ENCODE data around the gene YEATS4. TPM values are rescaled to one million over a fixed set of nuclear protein-coding genes. Genes with fewer than 3 reads are reported as not detected.

The YEATS4 gene
- total RNA-seq (ENCODE audit: low replicate concordance) = 6.7 and 10.7 TPM in 2 replicates

DNA sequence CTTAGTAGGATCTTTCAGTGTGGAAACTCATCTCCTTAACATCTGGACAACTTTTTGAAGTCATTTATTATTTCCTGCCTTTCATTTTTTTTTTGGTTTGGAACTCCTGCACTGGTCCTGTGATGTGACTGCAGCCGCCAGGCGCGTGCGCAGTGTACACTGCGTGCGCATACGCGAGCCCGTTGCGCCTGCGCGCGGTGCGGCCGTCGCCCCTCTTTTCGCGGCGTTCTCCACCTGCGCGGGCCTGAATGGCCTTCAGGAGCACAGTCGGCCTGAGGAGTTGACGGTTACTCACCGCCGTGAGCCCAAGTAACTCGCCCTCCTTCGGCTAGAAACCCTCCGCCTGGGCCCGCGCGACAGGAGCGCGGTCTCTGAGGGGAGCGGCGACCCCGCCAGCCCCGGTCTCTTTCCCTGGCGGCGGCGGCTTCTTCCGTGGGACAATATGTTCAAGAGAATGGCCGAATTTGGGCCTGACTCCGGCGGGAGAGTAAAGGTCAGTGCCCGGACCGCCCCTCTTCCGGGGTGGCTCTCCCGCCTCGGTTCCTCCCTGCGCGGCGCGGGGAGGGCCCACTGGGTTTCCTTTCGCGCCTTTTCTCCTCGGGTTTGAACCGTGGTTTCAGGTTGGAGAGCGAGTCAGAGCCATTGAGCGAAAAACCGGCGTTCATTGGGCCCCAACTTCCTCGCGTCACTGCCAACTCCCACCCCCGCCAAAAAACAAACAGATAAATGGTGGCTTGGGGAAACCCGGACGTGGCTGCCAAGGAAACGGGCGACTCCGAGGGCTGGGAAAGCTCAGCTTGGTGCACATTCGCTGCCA lies at the start of gene YEATS4:
YEATS4 (plus strand) TSS at position 213 of the 817 bp plus-strand sequence; CDS start at position 443, 230 bp downstream.

DNA sequence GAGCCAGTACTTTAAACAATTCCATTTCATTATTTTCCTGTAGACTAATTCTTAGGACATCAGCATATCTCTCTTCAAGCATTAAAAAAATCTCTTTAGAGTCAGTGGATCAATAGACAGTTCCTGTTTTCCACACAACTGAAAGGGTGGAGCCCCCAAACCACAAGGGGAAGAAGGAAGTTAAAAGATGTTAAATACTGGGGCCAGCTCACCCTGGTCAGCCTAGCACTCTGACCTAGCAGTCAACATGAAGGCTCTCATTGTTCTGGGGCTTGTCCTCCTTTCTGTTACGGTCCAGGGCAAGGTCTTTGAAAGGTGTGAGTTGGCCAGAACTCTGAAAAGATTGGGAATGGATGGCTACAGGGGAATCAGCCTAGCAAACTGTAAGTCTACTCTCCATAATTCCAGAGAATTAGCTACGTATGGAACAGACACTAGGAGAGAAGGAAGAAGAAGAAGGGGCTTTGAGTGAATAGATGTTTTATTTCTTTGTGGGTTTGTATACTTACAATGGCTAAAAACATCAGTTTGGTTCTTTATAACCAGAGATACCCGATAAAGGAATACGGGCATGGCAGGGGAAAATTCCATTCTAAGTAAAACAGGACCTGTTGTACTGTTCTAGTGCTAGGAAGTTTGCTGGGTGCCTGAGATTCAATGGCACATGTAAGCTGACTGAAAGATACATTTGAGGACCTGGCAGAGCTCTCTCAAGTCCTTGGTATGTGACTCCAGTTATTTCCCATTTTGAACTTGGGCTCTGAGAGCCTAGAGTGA lies 11.2 kb upstream of the YEATS4 start, which contains the start of gene LYZ:
LYZ (plus strand) TSS at position 220 of the 777 bp plus-strand sequence; CDS start at position 248, 28 bp downstream.

Other genes with a start within 250 kb of the YEATS4 start
- 16.3 and 43.6 TPM in 2 replicates for gene CPSF6, start 120.2 kb upstream of the YEATS4 start, total RNA-seq (ENCODE audit: low replicate concordance)
- gene LYZ, start 11.4 kb upstream of the YEATS4 start, total RNA-seq (ENCODE audit: low replicate concordance) = 0.08 TPM in 1 of 2 replicates, not detected in the other
- 13.5 and 40.9 TPM in 2 replicates for gene FRS2, start 110.6 kb downstream of the YEATS4 start, total RNA-seq (ENCODE audit: low replicate concordance)
- 113 and 228 TPM in 2 replicates for gene CCT2, start 225.7 kb downstream of the YEATS4 start, total RNA-seq (ENCODE audit: low replicate concordance)